Stimulated activated naive CD8-positive, alpha-beta T cell treated with anti-CD3 and anti-CD28 coated beads, Interleukin-15, Interleukin-2, amounts not matched to agents 100 U/mL and 50 U/mL, for 24 hours (primary cell): ENCODE results near the gene BPIFB2.

ENCODE experiments used
- ATAC-seq: fragments of 150-1000 bp; cut with Tn5 transposase; one replicate; pipeline ENCODE4 v1.10.0; 2021
- DNase-seq: peaks from one replicate; pipeline ENCODE4 v3.0.0; 2021

BPIFB2 gene

GRCh38 chr20:32986331-32986966 lies 21.1 kb upstream of the BPIFB2 start:
- DNase-seq (no peak), ATAC-seq (no peak)

DNA sequence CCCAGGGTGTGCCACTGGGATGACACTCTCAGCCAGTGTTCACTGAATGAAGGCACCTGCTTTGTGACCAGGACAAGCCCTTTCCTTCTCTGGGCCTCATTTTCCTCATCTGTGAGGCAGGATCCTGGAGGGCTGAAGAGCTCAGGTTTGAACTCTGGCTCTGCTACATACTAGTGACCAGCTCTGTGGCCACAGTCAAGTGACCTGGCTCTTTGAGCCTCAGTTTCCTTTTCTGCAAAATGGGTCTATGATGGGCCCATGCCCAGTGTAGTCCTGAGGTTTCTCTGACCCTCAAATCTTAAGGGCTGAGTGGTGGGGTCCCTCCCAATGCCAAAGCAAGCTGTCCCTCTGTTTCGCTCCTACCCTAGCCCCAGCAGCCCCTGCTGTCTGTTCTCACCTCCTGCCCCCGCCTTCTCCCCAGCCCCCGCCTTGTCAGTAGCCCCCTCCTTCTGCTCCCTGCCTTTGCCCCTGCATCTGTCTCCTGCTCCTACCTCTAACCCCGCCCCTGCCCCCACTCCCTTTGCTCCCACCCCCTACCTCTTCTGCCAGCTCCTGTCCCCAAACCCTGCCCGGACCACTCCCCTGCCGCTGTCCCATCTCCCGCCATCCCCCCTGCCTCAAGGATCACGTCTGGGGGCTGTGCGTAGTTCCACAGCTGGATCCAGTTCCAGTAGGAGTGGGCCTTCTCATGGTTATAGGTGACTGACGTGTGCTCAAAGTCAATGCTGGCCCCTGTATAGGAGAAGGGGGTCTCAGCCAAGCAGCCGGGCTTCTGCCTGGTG lies 20.3 kb upstream of the BPIFB2 start:
- no peak for DNase-seq
- no peak for ATAC-seq

DNA sequence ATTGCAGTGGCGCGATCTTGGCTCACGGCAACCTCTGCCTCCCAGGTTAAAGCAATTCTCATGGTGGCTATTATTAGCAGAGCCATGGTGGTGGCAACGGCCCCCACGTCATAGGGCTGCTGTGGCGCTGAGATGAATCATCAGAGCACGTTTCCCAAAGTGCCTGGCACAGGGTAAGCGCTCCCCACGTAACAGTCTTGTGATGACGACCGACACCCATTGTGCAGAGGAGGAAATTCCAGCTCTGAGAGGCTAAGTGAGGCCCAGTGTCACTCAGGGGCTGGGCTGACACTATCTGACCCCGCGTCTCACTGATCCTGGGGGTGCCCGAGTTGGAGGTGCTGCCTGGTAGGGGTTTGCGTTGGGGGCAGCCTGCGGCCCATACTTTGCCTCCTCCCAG lies 19.5 kb upstream of the BPIFB2 start:
- DNase-seq (no peak), ATAC-seq (no peak)

DNA sequence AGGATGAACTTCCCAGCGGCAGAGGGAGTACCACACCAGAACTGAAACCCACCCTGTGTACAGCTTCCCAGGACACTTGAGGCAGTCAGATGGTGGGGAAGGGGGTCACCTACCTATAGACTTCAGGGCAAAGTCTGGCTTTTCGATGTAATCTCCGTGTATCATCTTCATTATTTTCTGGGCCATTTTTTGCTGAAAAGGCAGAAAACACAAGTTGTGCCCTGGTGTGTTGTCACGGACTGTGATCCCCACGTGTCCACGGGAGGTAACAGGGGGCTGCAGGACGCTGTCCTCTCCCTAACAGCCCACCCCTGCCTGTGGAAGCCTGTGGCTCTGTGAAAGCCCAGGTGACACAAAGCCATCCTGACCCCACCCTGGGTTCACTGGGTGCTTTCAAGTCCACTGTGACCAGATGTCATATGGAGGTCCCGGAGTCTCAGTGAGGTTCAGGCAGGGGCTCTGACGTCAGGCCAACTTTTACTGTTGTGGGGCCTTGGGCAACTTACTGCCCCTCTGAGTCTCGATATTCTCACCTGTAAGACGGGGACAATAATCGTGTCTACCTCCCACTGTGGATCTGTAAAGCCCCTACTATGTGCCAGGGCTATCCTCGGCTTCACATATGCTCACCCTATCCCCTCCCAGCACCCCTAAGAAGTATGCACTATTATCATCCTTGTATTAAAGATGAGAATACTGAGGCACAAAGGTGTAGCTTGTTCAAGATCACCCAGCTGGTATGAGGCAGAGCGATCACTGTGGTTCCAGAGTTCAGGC lies 17.8 kb upstream of the BPIFB2 start:
- no peak for DNase-seq
- no peak for ATAC-seq

GRCh38 chr20:32990426-32990825 lies 17.1 kb upstream of the BPIFB2 start:
- ATAC-seq: no peak

GRCh38 chr20:32991383-32991782 lies 16.1 kb upstream of the BPIFB2 start:
- ATAC-seq: peak; percentile 52
- DNase-seq: no peak

More at GRCh38 chr20:32990426-32990825, 17.1 kb upstream of the BPIFB2 start:
- DNase-seq: no peak

- ATAC-seq (no peak), DNase-seq (no peak)
Measured at GRCh38 chr20:32991792-32992641, 15.5 kb upstream of the BPIFB2 start.

GRCh38 chr20:32993496-32994050 lies 13.9 kb upstream of the BPIFB2 start:
- no peak for DNase-seq
- peak; percentile 36 for ATAC-seq

DNA sequence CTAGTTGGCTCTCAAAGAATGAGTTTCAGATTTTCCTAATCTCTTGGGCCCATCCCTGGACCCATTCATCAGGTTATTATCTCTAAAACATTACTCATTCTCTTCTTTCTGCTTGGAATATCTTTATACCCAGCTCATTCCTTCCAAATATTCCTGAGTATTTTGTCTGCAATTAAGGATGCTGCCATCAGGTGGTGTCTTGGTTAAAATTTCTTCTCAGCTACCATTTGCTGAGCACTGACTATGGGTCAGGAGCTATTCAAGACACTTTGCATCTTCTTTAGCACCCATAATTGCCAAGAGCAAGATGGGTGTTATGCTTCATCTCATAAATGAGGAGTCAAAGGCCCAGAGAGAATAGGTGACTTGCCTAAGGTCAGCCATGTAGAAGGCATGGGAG lies 11.7 kb upstream of the BPIFB2 start:
- no peak for ATAC-seq
- no peak for DNase-seq

DNA sequence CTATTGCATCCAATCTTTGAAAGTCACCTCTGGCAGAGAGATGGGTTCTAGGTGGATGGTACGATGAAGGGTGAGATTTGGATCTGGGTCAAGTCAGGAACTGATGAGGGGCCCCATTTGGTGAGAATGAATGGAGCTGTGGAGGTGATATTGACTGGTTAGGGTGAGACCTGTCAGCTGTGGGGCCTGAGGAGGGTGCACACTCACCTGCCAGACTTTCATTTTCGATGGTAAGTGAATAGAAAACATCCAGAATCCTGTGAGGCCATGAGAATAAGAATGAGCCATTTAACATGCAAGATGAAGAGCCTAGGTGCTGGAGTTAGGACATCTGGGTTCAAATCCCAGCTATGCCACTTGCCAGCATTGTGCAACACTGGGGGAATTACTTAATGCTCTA lies 10.1 kb upstream of the BPIFB2 start:
- no peak for ATAC-seq
- no peak for DNase-seq

DNA sequence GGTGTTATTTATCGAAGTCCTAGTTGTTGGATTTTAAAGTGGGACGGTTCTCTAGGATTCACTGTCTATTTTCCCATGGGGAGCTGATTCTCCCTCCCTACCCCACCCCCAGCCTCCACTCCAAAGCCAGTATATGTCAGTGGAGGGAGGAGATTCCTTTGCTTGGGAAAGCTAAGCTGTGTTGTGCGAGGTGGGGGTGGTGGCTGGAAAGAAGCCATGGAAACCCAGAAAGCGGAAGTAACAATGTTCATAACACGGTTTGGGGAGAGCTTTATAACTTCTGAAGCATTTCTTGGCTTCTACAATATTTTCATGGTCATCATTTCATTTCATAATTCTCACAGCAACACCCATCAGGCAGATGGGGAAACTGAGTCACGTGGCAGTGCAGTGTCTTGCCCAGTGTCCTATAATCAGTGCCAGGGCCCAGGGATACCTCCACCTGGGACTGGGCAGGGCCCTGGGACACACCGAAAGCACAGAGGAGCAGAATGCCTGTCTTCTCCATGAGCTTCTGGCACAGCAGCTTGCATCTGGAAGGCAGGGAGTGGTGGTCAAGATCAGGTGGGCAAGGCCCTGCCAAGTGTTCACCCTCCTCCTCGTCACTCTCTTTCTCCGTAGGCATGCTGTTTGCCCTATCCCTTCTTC lies 7.8 kb upstream of the BPIFB2 start:
- DNase-seq: no peak
- ATAC-seq: no peak

- no peak for DNase-seq
- ATAC-seq: no peak
Measured at GRCh38 chr20:33000802-33001466, 6.6 kb upstream of the BPIFB2 start.

DNA sequence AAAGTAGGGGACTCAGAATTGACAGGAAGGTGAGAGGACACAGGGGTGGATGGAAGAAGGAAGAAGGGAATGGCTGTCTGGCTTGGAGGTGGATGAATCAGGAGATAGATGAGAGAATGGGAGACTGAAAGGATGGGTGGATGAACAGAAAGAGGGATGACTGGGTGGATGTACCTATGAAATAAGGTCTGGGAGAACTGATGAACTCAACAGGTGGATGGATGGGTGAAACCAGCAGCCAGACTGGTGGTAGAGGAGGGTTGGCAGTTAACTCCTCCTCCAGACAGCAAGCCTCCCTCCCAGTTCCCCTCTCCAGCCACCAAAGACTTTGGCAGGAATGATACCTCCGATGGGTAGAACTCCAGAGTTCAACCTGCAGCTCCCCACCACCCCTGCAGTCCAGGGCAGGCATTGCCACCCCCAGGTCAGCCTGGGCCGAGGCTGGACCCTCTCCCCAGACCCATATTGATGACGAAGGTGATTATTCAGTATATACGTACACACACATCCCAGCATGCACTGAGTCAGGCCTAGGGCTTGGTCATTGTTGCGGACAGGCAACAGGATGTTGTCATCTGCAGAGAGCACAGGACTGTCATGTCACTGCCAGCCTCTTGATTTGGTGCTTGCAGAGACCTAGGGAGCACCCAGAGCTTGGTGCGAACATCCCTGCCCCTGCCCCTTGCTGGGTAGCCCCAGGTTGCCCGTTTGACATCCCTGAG lies 5.3 kb upstream of the BPIFB2 start:
- no peak for ATAC-seq
- DNase-seq: no peak

GRCh38 chr20:33004141-33004751 lies 3.3 kb upstream of the BPIFB2 start, which contains the start of gene SUN5:
Gene SUN5, minus strand, starts transcription at chr20:33004433. Its CDS starts 93 bp downstream, at chr20:33004340.
- ATAC-seq (no peak), DNase-seq (no peak)

GRCh38 chr20:33005132-33005566 lies 2.4 kb upstream of the BPIFB2 start:
- DNase-seq (peak; percentile 31), ATAC-seq (no peak)

GRCh38 chr20:33005908-33006775 lies 1.4 kb upstream of the BPIFB2 start:
- ATAC-seq: no peak
- DNase-seq: no peak

- ATAC-seq (no peak), DNase-seq (no peak)
Measured at GRCh38 chr20:33006776-33007375, 628 bp upstream of the BPIFB2 start.
